ENCODE data around the gene EPOP. TPM values are rescaled to one million over a fixed set of nuclear protein-coding genes. Genes with fewer than 3 reads are reported as not detected.

Gene EPOP
- total and polyA plus RNA-seq, 2 donors (not counting 3 experiments of a cell fraction or from before 2014, with no cell fraction given), result 0.43 to 2.9 TPM

DNA sequence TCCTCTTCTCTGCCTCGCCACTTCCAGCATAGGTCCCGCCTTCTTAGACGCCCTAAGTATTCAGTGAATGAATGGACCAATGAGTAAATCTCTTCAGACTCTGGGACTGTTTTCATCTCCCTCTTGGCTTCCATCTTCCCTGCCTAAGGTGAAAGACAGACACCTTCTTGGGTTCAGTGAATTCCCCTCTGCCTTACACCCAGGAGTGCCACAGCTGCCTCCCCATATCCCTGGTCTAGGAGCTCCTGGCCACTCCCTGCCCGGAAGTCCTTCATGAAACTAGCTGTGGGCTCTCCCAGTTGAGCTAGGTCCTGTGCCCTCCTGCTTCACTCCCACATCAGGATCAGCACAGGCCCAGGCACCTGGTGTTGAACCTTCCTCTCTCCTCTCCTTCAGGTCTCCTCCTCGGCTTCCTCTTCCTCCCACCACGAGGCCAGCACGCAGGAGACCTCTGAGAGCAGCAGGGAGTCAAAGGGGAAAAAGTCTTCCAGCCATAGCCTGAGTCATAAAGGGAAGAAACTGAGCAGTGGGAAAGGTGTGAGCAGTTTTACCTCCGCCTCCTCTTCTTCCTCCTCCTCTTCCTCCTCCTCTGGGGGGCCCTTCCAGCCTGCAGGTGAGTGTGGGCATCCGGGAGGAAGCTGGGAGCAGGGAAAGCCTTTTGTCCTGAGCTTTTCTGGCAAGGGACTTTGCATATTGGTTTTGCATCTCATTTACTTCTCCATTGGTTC is 40.6 kb upstream of the EPOP start:
- Histone ChIP-seq H3K9ac (replicated peaks; ENCODE audit: extremely low read depth, insufficient read depth, low read length) (no peak overlapping the region), H3K9me3 (replicated peaks; ENCODE audit: control insufficient read depth, insufficient read depth, low read length) (no peaks in the 10 kb centered on the region), H3K4me2 (ENCODE audit: insufficient read depth, low read length) (no peak overlapping the region), H3K4me3 (replicated peaks in 1 of 3; ENCODE audit: insufficient read depth in 1 of 3, low read depth in 1 of 3, low read length in 3 of 3) (no peak overlapping the region), H3K27ac (ENCODE audit: insufficient read depth, low read depth, low read length) (no peak overlapping the region), H3K9me1 (replicated peaks; ENCODE audit: control insufficient read depth, extremely low read depth, insufficient read depth, low read length) (no peaks in the 10 kb centered on the region), H4K20me1 (replicated peaks; ENCODE audit: control insufficient read depth, extremely low read depth, insufficient read depth, low read length) (no peaks in the 10 kb centered on the region), H2AFZ (ENCODE audit: low read depth, low read length) (no peak overlapping the region), H3K4me1 (ENCODE audit: control insufficient read depth, extremely low read depth, insufficient read depth, low read length) (no peaks in the 10 kb centered on the region), H3K79me2 (ENCODE audit: control insufficient read depth, insufficient read depth, low read length) (no peaks in the 10 kb centered on the region), H3K27me3 (ENCODE audit: control insufficient read depth in 2 of 2, insufficient read depth in 2 of 2, low read length in 2 of 2) (no peaks in the 10 kb centered on the region), H3K36me3 (ENCODE audit: control insufficient read depth in 2 of 2, extremely low read depth in 1 of 2, insufficient read depth in 2 of 2, low read length in 2 of 2) (peaks cover 0 to 43% of the 10 kb centered on the region in 2 experiments)
- ChIA-PET POLR2A (no interaction called here), CTCF (interaction anchor here (1.4 to 2.0 kb wide), 2 partner anchors 15 to 20 kb away, joined by 3 to 9 read pairs; no protein-coding TSS in a partner anchor)
- intact Hi-C loops (cut with micrococcal nuclease) (no loop called here), dilution Hi-C loops (cut with MboI; ENCODE audit: extremely low pct_ligation_motif_present, low sequenced_read_pairs) (no loop called here)
- TF ChIP-seq, protein P1, sequence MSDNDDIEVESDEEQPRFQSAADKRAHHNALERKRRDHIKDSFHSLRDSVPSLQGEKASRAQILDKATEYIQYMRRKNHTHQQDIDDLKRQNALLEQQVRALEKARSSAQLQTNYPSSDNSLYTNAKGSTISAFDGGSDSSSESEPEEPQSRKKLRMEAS (IDR thresholded peaks at IDR 0.05; ENCODE audit: insufficient read depth, insufficient read length), result no peak
- no peak for TF ChIP-seq POLR2AphosphoS5 (IDR thresholded peaks at IDR 0.05; ENCODE audit: insufficient read depth, low read depth, low read length)
- no peak for TF ChIP-seq GATA2 (IDR thresholded peaks at IDR 0.05; ENCODE audit: insufficient read depth, insufficient read length, low read depth, low read length)
- TF ChIP-seq JUN (IDR thresholded peaks at IDR 0.05; ENCODE audit: borderline replicate concordance, insufficient read depth, insufficient read length, low read depth), result no peak
- BruUV-seq (replicated peaks), result no TSS peak
- no peak for DNase-seq (ENCODE audit: low read depth, low spot score)
- FAIRE-seq, result no peak

DNA sequence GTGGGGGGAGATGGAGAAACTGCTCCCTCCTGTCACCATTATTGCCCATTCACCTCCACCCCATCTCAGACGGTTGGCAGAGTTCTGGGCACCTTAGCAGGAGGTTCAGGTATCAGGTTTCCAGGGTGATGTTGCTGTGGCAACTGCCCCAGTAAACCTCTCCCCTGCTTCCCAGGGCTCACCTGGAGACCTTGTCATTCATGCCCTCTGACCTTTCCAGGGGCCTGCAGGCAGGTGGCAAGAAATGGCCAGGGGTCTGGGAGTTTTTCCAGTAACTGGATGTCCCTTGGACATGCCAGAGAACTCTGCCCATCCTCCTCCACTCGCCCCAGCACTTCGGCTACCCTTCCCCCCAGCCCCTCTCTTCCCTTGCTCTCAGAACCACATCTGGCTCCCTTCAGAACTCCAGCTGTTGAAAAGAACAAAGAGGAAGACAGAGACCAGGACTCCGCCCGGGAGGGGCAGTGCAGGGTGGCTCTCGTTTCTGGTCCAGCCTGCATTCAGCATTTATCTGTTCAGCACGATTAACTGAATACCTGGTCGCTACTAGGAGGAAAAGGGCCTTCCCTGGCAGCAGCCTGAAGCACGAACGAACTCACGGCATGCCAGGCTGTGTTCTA is 38.8 kb upstream of the EPOP start:
- no peak for DNase-seq (ENCODE audit: low read depth, low spot score)
- FAIRE-seq, result no peak
- no peak overlapping the region for H3K4me3 ChIP-seq (replicated peaks in 1 of 3; ENCODE audit: insufficient read depth in 1 of 3, low read depth in 1 of 3, low read length in 3 of 3)
- TF ChIP-seq EZH2 (IDR thresholded peaks at IDR 0.05; ENCODE audit: borderline replicate concordance, low read depth, low read length, severe bottlenecking) (no peak), POLR2A (IDR thresholded peaks at IDR 0.05; ENCODE audit: low read depth, low read length) (no peak), GATA2 (IDR thresholded peaks at IDR 0.05; ENCODE audit: insufficient read depth, insufficient read length, low read depth, low read length) (no peak)
- H3K9ac ChIP-seq (replicated peaks; ENCODE audit: extremely low read depth, insufficient read depth, low read length), result no peak overlapping the region
- no peak overlapping the region for H3K4me2 ChIP-seq (ENCODE audit: insufficient read depth, low read length)
- ChIA-PET POLR2A (no interaction called here), CTCF (no interaction called here)
- no peak overlapping the region for H2AFZ ChIP-seq (ENCODE audit: low read depth, low read length)
- no peaks in the 10 kb centered on the region for H4K20me1 ChIP-seq (replicated peaks; ENCODE audit: control insufficient read depth, extremely low read depth, insufficient read depth, low read length)
- BruUV-seq (replicated peaks), result no TSS peak
- no peaks in the 10 kb centered on the region for H3K79me2 ChIP-seq (ENCODE audit: control insufficient read depth, insufficient read depth, low read length)
- intact Hi-C loops (cut with micrococcal nuclease) (no loop called here), dilution Hi-C loops (cut with MboI; ENCODE audit: extremely low pct_ligation_motif_present, low sequenced_read_pairs) (no loop called here)
- no peak overlapping the region for H3K27ac ChIP-seq (ENCODE audit: insufficient read depth, low read depth, low read length)
- H3K9me1 ChIP-seq (replicated peaks; ENCODE audit: control insufficient read depth, extremely low read depth, insufficient read depth, low read length), result no peaks in the 10 kb centered on the region
- H3K36me3 ChIP-seq (ENCODE audit: control insufficient read depth in 2 of 2, extremely low read depth in 1 of 2, insufficient read depth in 2 of 2, low read length in 2 of 2), result peaks cover 0 to 43% of the 10 kb centered on the region in 2 experiments
- no peaks in the 10 kb centered on the region for H3K4me1 ChIP-seq (ENCODE audit: control insufficient read depth, extremely low read depth, insufficient read depth, low read length)
- no peaks in the 10 kb centered on the region for H3K27me3 ChIP-seq (ENCODE audit: control insufficient read depth in 2 of 2, insufficient read depth in 2 of 2, low read length in 2 of 2)
- no peaks in the 10 kb centered on the region for H3K9me3 ChIP-seq (replicated peaks; ENCODE audit: control insufficient read depth, insufficient read depth, low read length)

Measured in endothelial cell of umbilical vein (primary cell).